ENCODE data around the gene C17orf100.

C17orf100 gene

DNA sequence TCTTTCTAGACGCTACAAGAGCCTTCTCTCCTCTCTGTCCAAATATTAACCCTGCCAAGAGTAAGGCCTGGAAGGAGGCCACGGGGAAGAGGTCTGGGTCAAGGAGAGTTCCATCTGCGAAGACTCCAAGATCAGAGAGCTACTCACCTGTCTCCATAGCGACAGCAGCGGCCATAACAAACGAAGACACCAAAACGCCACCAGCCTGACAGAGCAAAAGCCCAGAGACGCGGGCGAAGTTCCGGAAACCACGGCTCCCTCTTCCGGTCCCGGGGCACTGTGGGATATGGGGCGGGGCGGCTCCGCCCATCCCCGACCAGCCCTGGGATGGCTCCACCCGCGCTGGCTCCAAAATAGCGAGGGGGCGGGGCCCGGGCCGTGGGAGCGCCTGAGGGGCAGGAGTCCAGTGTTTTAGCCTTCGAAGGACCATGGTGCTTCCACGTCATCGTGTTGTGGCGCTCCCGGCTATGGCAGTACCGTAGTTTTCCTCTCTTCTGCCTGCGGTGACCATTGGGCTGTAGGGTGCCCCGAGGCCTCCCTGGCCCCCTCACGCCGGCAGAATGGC, at the start of gene C17orf100, which contains the start of gene MED31:
Gene C17orf100 (plus strand): TSS at position 409 of the 565 bp plus-strand sequence. CDS start 152 bp downstream, at position 561.
Gene MED31 (minus strand): TSS at position 252 of the 565 bp plus-strand sequence. CDS start 77 bp downstream, at position 175.
- DNase-seq = peak; percentile 95

DNA sequence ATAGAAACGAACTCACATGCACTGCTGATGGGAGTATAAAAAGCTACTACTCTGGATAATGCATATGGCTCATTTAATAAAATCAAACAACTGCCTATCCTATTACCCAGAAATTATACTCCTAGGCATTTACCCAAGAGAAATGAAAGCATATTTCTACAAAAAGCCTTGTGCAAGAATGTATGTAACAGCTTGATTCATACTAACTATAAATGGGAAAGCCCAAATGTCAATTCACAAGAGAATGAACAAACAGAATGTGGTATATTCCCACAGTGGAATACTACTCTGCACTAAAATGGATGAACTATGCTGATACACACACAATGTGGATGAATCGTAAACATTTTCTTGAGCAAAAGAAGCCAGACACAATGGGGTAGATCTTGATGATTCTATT, 49.4 kb upstream of the C17orf100 start:
- DNase-seq = no peak

DNA sequence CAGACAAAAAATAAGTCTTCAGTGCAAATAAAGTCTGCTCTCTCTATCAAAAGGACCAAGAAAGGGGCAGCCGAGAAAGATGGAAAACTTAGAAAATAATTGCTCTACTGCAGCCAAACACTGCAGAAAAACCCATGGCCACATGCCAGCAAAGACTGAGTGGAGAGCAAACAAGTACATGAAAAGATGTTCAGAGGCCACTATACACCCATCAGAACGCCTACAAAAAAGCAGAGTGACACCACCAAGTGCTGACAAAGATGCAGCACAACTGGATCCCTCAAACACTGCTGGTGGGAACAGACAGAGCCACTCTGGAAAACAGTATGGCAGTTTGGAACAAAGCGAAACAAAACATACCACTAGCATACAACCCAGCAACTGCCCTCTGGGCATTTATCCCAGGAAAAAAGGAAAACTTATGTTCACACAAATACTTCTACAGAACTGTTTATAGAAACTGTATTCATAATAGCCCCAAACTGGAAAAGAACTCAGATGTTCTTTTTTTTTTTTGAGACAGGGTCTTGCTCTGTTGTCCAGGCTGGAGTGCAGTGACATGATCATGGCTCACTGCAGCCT, 47.7 kb upstream of the C17orf100 start:
- peak; percentile 41 for DNase-seq

DNA sequence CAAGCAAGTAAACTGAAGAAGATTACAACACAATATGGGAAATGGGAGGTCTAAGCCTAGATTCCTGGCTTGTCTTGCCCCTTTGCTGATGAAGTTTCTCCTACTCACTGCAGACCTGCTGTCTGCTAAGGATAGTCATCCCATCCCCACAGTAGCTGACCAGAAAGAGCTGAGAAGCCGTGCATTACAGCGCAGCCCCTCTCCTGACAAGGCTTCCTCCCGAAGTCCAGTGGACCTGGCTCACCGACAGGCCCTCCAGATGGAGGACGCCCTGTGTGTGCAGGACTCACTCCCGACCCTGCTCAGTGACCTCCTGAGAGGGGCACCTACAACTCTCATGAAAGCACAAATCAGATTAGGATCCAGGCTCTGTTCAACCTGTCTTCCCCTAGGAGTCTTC, 46.4 kb upstream of the C17orf100 start:
- no peak for DNase-seq

DNA sequence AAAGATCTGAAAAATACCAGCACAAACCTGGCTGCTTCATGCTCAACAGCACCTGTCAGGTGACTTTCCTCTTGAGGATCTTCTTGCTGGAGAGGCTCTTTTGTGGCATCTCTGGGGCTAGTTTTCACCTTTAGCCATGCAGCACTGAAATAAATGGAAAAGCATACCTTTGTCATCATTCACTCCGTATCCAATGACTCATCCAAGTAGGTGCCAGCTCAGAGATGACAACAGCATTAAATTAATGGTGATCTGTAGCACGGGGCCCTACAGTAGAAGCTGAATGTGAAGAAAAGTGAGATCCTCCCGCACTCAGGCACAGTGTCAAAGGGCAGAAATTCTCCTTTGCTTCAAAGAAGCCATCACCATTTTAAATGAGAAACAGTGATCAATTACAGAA, 43.2 kb upstream of the C17orf100 start:
- no peak for DNase-seq

DNA sequence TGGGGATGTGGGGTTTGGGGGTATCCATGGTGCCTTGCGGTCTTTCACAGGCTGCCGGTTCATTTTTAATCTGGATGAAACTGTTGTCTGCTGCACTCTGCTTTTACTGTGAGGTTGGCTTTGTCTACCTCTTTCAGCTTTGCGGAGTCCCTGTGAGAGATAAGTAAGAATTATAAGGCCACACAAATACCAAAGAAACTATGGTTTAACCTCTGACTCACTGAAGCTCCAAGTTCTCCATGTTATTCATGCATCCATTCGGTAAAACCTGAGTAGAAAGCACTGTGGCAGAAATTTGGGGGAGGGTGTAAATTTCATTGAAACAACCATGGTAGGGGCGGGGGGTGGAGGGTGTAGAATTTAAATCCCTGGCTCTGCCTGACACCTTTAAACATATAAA, 41.6 kb upstream of the C17orf100 start:
- DNase-seq = no peak

DNA sequence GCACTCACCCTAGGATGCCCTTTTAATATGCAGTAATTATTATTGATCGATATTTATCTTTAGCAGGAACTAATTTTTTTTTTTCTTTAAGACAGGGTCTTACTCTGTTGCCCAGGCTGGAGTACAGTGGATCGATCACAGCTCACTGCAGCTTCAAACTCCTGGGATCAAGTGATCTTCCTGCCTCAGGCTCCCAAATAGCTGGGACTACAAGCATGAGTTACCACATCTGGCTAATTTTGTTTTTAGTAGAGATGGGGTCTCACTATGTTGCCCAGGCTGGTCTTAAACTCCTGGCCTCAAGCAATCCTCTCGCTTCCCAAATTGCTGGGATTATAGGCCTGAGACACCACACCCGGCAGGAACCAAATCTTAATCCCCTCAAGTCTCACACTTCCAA, 40.3 kb upstream of the C17orf100 start:
- no peak for DNase-seq

DNA sequence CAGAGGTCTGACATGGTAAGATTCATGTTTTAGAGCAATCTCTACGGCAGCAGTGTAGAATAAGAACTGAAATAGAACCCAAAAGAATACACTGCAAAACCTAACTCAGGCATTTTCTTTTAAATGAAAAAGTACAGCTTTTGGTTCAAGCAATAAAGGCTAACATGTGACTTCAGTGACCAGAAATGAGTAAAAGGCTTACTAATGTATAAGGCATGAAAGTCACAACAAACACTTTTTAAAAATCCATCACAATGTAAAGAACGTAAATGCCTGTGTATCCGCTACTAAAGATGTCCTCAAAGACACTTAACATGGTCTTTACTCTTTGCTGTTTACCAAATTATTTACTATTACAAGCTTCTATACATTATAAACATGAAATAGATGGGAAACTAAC, 27.6 kb upstream of the C17orf100 start:
- no peak for DNase-seq

DNA sequence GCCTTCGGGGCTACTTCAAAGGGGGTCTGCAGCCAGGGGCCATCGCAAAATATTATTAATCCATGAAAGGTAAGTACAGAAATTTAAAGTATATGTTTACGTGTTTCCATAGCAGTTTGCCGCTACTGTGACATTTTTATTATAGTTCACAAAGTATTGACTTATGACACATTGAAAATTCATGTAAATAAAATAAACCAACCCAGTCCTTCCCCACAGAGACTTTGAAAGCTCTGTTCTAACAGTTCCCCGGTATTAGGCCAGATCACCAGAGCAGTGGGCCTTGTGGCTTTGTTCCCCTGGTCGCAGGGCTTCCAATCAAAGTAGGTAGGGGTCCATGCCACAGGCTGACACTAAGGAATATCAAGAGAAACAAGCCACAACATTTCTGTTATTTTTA, 24.9 kb upstream of the C17orf100 start:
- no peak for DNase-seq

DNA sequence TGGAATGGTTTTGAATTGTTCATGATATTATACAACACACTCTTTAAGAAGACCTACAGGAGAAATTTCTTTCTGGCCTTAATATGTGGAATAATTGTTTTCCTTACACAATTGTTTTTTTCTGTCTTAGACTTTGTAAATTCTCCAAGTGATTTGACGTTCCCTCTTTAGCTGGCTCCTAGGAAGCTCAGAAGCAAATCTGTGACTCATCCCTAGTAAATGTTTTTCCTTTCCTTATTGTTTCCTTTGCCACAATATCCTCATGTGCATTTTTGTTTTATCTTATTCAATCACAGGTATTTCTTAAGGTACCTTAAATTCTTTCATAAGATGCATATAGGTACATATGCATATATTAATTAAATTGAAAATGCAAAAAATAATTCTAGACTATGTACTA, 24.5 kb upstream of the C17orf100 start:
- no peak for DNase-seq

DNA sequence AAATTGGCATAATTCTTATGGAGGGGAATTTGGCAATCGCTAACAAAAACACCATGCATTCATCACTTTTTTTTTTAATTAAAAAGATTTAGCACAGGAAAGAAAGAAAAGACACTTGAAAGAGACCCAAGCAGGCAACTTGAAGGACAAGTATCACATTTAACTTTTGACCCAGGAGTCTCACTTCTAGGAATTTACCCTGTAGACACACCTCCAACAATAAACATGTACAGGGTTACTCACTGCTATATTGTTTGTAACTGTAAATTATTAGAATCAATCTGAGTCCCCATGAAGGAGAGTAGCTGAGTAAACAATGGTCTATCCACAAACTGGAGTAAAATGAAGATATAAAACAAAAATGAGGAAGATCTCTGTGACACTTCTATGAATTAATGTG, 21.2 kb upstream of the C17orf100 start:
- DNase-seq = no peak

DNA sequence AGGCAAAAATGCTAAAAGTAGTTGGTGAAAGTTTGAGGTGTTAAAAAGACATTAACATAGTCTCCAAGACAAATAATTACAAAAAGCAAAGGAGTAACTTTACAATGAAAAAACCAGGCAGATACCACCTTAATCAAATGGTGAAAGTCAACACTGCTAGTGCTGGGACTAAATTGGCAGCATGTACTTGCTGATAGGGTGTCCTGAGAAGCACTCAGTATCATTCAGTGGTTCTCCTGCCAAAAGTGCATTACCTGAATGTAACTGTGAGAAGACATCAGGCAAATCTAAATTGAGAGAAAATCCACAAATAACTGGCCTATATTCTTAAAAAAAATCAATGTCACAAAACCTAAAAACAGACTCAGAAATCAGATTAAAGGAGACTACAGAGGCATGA, 19.0 kb upstream of the C17orf100 start:
- no peak for DNase-seq

DNA sequence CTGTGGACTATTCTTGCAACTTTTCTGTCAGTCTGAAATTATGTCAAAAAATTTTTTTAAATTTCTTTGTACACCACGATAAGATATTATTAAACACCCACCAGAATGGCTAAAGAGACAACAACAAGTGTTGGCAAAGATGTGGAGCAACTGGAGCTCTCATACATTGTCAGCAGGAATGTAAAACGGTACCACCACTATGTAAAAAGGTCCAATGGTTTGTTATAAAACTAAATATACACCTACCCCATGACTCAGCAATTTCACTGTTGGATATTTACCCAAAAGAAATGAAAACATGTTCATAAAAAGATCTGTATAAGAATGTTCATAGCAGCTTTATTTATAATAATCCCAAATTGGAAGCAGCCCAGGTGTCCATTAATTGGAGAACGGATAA, 18.3 kb upstream of the C17orf100 start:
- no peak for DNase-seq

DNA sequence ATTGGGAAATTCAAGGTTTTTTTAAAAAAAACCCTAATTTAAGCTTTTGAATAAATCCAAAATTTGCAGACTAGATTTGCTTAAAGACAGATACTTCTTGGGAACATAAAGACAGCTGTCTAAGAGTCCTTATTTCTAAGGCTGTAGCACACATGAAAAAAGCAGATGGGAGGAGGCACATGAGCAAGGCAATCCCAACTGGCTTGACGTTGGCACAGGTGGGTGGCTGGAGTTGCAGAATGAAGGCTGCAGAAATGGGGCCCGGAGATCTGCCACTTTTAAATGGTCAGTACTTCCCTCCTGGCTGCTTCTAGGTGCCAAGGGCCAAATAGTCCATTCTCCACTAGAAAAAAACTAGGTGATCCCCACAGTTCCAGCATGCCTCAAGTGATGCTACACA, 15.5 kb upstream of the C17orf100 start:
- no peak for DNase-seq

DNA sequence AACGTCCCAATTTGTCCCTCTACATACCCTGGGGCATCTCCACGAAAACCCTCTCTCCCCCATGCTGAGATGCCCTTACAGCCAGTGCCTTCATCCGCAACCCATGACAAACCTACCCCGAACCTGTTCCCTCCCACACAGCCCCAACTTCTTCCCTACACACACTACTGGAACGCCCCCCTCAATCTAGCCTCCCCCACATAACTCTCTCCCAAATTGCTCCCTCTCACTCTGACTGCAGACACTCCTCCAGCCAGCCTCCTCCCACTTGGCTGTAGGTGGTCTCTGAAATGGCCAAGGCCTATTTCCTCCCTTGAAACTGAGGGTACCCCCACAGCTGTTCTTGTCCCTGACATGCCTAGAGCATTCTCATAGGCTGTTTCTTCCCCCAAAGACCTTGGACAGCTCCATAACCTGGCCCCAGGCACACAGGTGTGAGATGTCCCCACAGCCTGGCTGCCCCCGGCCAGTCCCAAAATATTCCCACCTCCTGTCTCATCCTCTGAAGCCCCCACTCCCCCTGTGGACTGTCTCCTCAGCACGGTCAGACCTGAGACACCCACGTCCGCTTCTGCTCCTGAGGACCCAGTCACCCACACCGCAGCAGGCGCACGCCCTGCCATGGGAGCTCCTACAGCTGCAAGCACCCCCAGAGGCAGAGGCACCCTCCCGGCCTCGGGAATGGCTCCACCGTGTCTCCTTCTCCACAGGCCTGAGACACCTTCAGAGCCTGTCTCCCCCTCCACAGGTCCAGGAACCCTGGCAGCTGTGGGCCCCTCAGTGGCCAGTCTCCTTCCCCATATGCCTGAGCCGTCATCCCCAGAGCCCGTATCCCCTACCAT, 14.7 kb upstream of the C17orf100 start:
- no peak for DNase-seq

DNA sequence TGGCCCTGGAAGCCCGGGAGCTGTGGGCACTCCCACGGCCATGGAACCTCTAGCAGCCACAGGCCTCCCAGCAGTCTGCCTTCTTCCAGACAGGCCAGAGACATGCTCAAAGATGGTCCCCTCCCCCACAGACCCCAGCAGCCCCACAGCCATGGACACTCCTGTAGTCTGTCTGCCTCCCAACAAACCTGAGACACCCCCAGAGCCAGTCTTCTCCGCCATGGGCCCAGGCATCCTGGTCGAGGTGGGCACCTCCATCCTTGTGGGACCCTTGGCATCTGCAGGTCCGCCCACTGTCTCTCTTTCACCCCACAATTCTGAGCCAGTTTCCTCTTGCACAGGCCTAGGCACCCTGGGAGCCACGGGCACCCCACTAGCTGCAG, 14.1 kb upstream of the C17orf100 start:
- no peak for DNase-seq

DNA sequence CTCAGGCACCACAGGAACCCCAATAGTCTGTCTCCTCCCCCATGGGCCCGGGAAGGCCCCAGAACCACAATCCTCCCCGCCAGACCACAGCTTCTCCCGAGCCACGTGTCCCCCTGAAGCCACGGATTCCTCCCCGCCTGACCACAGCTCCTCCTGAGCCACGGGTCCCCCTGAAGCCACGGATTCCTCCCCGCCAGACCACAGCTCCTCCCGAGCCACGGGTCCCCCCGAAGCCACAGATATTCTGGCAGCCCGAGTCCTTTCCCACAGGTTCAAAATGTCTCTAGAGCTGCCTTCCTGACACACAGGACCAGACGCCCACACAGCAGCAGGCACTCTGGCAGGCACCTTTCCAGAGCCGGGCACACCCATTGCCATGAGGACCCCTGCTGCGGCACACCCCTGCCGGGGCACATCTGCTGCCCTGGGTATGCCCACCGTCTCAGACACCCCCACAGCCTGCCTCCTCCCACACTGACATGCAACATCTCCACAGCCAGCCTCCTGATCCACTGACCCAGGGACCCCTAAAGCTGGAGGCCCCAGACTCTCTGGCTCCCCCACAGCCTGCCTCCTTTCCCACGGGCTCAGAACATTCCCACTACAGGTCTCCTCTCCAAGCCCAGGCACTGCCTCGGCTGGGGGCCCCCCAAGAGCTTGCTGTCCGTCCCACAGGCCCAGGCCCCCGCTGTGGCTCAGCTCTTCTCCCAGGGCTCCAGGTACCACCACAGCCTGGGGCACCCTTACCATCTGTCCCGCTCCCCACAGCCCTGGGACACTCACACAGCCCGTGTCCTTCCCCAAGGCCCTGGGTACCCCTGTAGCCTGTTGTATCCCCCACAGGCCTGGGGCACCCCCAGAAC, 13.3 kb upstream of the C17orf100 start:
- peak; percentile 29 for DNase-seq

DNA sequence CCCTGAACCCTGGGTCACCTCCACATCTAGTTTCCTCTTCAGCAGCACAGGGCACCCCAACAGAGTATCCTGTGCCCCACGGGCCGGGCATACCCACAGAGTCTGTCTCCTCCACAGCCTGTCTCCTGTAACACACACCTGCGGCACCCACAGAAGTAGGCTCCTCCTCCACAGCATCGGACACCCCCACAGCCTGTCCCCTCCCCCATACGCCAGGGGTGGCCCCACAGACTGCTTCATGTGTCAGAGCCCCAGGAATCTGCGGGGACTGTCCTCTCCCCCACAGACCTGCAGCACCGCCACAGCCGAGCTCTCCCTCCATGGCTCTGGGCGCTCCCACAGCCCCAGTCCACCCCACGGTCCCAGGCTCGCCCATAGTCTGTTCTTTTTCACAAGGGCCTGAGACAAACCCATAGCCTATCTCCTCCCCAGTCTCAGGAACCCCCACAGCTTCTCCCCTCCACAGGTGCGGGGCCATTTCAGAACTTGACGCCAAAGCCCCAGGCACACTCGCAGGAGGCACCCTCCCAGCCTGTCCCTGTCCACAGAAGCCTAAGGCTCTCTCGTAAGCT, 12.5 kb upstream of the C17orf100 start:
- DNase-seq = no peak

DNA sequence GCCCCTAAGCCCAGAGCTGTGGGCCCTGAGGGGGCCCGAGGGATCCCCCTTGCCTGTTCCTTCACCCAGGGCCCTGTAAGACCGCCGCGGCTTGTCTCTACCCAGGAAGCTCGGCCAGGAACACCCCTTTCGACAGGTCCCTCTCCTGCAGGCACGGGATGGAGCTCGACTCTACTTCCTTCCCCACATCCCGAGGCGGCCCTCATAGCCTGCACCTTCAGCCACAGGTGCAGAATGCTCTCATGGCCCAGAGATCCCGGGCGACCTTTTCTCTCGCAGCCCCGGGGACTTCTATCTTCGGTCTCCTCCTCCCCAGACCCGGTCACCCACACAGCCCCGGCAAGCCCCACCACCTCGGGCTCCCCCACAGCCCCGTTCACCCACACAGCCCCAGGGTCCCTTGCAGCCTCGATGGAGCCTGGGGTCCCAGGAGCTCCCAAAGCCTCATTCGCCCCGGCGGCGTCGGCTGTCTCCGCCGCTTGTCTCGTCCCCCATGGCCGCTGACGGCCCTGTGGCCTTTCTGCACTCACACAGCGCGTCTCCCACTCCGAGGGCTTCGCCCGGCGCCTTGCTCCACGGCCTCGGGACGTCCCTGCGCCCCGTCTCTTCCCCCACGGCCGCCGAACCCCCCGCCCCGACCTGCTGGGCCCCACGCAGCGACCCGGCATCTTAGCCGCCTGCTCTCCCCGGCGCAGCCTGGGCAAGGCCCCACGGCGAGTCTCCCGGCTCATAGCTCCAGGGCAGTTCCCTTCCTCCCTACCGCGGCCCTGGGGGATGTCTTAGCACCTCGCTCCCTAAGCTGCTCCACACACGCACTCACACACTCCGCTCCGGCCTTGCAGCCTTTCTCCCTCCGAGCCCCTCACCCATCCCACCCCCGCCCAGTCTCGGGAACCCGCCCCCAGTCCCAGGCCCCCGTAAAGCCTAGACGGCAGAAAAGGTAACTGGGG, 11.7 kb upstream of the C17orf100 start:
- DNase-seq = peak; percentile 45

DNA sequence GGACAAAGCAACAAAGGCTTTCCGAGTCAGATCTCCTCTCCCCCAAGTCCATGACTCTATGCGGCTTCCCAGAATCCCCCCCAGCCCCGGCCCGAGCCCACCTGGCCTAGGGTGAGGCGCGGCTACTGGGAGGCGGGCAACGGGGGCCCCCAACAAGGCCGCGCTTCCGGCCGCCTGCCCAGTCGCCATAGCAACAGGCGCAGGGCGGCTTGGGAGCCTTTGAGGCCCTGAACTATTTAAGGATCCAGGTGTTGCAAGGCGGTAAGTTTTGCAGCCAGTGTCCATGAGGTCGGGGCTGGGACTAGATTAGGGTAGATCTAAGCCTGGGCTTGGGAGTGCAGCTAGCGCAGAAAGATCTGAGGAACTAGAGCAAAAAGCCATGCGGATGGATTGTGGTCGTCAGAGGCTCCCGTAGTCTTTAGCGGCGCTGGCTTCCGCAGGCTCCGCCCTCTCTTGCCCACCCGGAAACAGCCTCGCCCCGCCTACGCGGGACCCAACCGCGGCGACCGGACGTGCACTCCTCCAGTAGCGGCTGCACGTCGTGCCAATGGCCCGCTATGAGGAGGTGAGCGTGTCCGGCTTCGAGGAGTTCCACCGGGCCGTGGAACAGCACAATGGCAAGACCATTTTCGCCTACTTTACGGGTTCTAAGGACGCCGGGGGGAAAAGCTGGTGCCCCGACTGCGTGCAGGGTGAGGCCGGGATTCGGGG, 10.9 kb upstream of the C17orf100 start, which contains the start of the genes KIAA0753 and TXNDC17:
Gene KIAA0753 (minus strand): TSS at position 176 of the 711 bp plus-strand sequence. CDS start 5,608 bp downstream, outside the sequence.
Gene TXNDC17 (plus strand): TSS at position 525 of the 711 bp plus-strand sequence. CDS start 23 bp downstream, at position 548.
- peak; percentile 93 for DNase-seq

All from left hindlimb (tissue), 1 donor.